GM08714 (cell line): ENCODE results near the gene CHST11.

Experiments
- H3K4me3 ChIP-seq: fragments of 200-500 bp; sonication (Bioruptor generic); 2 replicates; pipeline ENCODE4 v1.5.1; 2014; ENCODE audit warnings: mild to moderate bottlenecking, low read length, inconsistent platforms
- ZNF274 ChIP-seq: IDR thresholded peaks from 2 replicates; pipeline ENCODE4 v1.6.1; 2012; ENCODE audit warnings: mild to moderate bottlenecking, low read depth, low read length

The CHST11 gene

DNA sequence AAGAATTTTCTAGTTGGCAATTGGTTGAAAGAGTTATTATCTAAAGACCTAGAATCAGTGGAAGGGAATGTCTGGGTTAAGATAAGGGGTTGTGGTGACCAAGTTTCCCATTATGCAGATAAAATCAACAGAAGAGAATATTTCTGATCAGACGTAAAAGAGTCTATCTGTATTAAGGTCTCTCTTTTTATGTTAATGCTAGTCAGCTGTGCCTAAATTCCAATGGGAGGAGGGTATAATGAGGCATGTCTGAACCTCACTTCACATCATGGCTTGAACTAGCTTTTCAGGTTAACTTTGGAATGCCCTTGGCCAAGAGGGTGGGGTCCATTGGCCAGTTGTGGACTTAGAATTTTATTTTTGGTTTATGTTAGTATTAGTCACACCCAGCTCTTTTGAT, 34.3 kb upstream of the CHST11 start:
- no peak overlapping the region for H3K4me3 ChIP-seq
- no peak for TF ChIP-seq ZNF274

DNA sequence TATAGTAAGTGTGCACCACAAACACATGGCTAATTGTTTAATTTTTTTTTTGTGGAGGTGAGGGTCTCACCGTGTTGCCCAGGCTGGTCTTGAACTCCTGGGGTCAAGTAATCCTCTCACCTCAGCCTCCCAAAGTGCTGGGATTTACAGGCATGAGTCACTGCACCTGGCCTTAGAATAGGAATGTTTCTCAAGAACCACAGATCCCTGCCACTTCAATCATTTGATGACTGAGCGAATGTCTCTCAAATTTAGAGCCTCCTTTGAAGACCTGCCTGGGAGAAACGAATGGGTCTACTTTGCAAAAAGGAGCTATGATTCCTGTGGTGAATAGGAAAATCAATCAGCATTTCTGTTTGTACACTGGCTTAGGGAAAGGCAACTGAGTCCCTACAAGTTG, 33.5 kb upstream of the CHST11 start:
- no peak for TF ChIP-seq ZNF274
- H3K4me3 ChIP-seq: no peak overlapping the region

DNA sequence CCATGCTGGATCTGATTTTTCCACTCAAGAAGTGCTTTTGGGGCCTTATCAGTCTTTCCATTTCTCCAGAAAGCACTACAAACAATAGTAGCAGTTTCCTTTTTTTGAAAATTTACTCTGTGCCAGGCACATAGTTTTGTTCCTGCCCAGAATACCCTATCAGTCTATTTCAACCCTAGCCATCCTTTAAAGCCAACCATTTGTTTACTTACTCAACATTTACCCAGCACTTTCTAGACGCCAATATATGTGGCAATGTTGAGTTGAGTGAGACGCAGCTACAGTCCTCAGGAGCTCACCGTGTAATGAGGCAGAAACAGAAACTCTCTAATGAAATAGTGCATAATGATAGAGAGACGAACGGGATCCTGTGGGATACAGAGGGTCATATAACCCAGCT, 32.9 kb upstream of the CHST11 start:
- TF ChIP-seq ZNF274: no peak
- no peak overlapping the region for H3K4me3 ChIP-seq

DNA sequence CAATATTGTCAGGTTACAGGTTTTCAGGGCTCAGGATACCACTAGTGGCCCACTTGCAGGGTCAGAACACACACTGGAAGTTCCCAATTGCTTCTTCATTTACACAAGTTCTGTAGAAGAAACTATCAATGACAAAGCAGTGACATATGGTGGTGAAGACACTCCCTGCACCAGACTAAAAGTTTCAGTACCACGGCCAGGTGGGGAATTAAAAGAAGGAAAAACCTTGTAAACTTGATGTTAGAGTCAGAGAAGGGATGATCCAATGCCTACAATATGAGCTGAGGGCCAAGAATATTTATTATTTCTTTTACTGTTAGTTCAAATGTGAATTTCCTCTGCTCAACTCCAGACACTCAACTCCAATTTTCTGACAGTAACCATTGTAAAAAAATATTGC, 31.8 kb upstream of the CHST11 start:
- no peak overlapping the region for H3K4me3 ChIP-seq
- no peak for TF ChIP-seq ZNF274

DNA sequence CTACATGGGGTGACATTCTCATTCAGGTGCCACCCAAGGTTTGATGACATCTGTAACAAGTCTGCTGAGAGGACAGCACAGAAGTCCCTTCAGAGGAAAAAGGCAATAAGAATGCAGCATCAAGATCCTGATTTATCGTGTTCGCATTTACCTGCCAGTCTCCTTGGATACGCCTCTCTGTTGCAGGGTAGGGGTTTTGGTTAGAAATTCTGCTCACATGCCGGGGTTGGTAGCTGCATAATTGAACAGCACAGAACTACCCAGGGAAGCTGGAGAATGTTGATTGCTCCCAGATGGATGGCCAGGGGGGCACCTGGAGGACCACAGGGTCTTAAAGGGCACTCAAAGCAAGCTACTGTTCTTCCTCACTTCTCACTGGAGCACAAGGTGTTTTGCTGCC, 31.1 kb upstream of the CHST11 start:
- TF ChIP-seq ZNF274: no peak
- H3K4me3 ChIP-seq: no peak overlapping the region

DNA sequence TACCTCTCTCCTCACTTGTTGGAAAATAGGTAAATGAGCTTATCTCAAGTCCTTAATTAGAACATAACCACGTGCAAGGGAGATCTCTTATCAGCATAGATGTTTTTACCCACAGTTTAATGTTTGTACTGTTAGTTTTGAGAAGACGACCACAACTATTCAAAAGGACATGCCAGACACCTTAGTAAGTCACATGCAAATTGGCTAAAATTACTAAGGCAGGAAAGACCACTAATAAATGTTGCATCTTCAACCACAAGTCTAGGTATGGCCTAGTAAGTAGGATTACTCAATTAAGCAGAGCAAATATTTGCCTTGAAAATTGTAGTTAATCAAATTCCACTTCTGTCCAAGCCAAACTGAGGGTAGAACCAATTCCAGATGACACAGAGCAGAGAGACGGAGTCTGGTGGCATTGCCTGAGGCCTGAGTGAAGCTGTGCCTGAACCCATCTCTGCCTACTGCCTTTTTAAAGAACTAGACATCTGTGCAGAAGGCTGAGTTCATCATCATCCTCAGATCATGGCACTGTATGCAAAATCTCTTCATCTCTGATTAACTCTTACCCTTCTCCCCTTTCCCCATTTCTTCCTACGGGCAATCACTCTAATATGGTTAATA, 29.7 kb upstream of the CHST11 start:
- no peak for TF ChIP-seq ZNF274
- H3K4me3 ChIP-seq: no peak overlapping the region

DNA sequence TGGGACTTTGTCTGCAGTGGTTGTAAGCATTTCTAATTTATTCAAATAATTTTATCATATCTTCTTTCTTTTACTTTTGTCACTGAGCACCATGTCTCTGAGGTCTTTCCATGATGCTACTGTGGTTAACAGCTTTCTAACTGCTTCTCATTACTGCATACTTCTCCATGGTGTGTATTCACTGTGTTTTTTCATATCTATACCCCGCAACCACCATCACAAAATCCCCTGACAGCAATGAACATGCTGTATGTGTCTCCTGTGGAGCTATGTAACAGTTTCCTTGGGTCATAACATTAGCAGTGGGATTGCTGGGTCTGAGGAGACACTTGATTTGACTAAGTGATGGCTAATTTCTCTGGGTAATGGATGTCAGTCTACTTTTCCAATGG, 29.2 kb upstream of the CHST11 start:
- TF ChIP-seq ZNF274: no peak
- H3K4me3 ChIP-seq: no peak overlapping the region

DNA sequence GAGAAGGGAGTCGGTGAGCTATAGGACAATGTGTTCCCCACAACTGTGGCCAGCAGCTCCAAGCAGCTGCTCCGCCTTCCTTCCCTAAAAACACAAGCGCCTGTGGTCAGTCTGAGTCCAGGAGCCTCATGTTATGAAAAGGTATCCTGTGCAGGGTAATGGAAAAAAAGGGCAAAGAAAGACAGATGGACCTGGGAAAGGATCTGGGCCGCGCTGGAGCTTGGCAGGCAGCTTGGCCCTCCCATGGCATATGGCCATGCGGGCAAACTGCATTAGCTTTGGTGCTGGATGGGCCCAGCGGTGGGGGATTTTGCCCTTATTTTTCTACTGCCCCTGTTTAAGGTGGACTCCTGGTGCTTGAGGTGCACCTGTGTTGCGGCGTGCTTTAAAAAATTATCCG, 23.7 kb upstream of the CHST11 start:
- H3K4me3 ChIP-seq: no peak overlapping the region
- no peak for TF ChIP-seq ZNF274

DNA sequence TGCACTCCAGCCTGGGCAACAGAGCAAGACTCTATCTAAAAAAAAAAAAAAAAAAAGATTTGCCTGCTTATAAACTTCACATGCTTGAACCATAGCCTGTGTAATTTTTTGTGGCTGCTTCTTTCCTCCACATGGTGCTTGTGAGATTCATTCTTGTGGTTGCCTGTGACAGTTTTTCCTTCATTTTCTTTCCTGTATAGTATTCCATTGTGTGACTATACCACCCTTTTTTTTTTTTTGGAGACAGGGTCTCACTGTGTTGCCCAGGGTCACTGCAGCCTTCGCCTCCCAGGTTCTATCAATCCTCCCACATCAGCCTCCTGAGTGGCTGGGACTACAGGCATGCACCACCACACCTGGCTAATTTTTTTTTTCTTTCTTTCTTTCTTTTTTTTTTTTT, 22.6 kb upstream of the CHST11 start:
- TF ChIP-seq ZNF274: no peak
- H3K4me3 ChIP-seq: no peak overlapping the region

DNA sequence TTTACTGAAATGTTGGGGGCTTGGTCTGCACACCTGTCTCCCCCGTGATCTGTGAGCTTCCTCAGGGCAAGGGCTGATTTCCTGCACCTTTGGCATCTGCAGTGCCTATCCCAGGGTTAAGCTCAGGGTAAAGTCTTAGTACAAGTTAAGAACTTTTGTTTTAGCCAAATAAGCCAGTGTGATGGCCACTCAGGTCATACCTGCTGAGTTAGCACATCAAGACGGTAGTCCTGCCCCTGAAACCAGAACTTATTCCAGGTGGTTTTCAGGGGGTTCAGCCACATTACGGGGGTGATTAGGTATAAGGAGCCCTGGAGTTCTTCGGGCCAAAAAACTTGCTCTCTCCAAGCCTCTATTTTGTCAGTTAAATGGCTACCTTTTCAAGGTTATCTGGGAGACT, 21.6 kb upstream of the CHST11 start:
- H3K4me3 ChIP-seq: no peak overlapping the region
- no peak for TF ChIP-seq ZNF274

DNA sequence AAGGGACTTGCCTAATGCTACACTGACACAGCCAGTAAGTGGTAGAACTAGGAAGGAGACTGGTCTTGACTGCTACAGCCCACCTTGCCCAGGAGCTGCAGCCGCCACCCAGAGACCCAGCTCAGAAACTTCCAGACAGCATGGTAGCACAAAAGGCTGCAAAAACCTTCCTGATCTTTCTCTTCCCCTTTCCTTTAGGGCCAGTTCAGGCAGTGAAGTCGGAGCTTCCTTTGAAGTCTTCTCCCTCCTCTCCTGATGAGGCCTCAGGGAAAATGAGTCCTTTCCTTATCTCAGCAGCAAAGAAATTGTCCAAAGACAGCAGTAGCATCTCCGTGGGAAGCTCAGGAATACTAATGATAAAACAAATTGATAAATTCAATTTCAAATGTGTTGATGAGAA, 21.0 kb upstream of the CHST11 start:
- H3K4me3 ChIP-seq: no peak overlapping the region
- TF ChIP-seq ZNF274: no peak

DNA sequence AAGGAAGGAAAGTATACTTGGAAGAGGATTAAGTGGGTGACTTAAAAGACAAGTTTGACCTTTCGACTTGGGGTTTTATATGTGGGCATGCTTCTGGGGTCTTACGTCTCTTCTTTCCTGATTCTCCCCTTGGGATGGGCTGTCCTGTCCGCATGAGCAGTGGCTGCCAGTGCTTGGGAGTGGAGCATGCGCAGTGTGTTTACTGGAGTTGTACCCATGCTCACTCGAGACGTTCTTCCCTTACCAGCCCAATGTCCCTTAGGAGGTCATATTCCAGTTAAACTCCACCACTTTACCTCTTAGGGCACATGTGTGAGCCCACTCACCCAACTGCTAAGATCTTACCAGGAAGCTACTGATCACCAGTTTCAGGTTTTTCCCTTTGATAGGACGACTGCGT, 20.0 kb upstream of the CHST11 start:
- H3K4me3 ChIP-seq: no peak overlapping the region
- TF ChIP-seq ZNF274: no peak

DNA sequence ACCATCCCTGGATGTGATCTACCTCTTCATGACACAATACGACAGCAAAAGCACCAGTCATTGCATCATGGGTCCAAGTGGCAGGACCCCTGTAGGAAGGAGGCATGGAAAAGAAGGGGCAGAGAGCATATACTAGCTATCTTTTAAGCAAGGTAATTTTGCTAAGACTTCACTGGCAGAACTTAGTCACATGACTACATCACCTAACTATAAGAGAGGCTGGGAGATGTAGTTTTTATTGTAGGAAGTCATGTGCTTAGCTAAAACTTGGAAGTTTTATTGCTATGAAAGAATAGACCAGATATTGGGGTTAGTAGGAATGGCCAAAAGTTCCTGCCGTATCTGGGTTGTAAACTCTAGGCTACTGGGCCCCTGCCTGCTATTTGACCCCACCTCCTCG, 18.6 kb upstream of the CHST11 start:
- H3K4me3 ChIP-seq: no peak overlapping the region
- no peak for TF ChIP-seq ZNF274

DNA sequence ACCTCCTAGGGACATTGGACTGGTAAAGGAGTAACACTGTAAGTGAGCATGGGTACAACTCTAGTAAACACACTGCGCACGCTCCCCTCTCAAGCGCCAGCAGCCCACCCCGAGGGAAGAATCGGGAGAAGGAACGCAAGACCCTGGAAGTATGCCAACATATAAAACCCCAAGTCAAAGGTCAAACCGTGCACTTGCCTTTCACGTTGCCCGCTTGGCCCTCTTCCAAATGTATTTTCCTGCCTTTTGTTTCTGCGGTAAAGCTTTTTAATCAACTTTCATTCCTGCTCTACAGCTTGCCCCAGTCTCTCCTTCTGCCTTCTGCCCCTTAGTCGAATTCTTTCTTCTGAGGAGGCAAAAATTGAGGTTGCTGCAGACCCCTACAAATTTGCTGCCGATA, 17.6 kb upstream of the CHST11 start:
- no peak for TF ChIP-seq ZNF274
- no peak overlapping the region for H3K4me3 ChIP-seq

DNA sequence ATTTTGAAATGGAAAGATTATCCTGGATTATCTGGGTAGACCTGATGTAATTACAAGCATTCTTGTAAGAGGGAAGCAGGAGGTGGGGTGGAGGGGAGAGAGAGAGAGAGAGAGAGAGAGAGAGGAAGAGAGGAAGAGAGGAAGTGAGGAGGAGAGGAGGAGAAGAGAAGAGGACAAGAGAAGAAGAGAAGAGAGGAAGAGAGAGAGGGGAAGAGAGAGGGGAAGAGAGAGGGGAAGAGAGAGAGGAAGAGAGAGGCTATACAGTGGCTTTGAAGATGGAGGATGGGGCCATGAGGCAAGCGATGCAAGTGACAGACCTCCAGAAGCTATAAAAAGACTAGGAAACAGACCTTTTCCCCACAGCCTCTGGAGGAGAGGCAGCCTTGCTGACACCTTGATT, 13.7 kb upstream of the CHST11 start:
- no peak overlapping the region for H3K4me3 ChIP-seq
- no peak for TF ChIP-seq ZNF274

DNA sequence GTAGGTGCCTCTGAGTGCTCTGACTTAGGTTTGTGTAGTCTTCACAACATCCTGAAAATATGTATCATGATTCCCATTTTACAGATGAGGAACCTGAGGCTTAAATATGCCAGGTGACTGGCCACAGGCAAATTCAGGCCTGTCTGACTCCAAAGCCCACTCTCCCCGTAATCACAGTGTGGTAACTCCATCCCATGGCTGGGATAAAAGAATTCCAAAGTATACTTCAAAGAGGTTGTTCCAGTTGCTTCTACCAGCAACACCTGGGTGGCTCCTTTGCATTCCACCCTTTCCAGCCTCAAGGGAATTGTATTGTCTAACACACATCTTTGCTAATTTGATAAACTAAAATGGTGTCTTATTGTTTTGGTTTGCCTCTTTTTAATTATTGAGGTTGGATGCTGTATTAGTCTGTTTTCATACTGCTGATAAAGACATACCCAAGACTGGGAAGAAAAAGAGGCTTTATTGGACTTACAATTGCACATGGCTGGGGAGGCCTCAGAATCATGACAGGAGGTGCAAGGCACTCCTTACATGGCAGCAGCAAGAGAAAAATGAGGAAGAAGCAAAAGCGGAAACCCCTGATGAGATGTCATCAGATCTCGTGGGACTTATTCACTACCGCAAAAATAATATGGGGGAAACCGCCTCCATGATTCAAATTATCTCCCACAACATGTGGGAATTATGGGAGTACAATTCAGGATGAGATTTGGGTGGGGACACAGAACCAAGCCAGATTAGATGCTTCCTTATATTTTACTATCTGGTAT, 9.9 kb upstream of the CHST11 start:
- TF ChIP-seq ZNF274: no peak

More for the DNA sequence above, 9.9 kb upstream of the CHST11 start:
- no peak overlapping the region for H3K4me3 ChIP-seq
